K562 (cell line): ENCODE data around the gene MKS1. TPM values are rescaled to one million over a fixed set of nuclear protein-coding genes. Genes with fewer than 3 reads are reported as not detected.
A peak's percentile ranks its signal among the peaks of the same experiment; 100 is the strongest.

Experiments used
- DDX20 ChIP-seq: fragments of 450-650 bp; IDR thresholded peaks from 2 replicates; pipeline ENCODE4 v1.6.1; 2016; ENCODE audit warnings: missing genetic modification characterization, low read depth, mild to moderate bottlenecking, missing compliant biosample characterization, moderate library complexity
- KHSRP ChIP-seq: fragments of 450-650 bp; IDR thresholded peaks from 2 replicates; pipeline ENCODE4 v1.6.1; 2017
- NFYB ChIP-seq: IDR thresholded peaks from 2 replicates; pipeline ENCODE4 v1.6.1; 2011; ENCODE audit warnings: mild to moderate bottlenecking, moderate library complexity; ENCODE audit not compliant: insufficient read length; ENCODE audit errors: extremely low read depth
- PHB2 ChIP-seq: fragments of 450-650 bp; IDR thresholded peaks from 2 replicates; pipeline ENCODE4 v1.6.1; 2017; ENCODE audit warnings: low read depth
- PPARD ChIP-seq: fragments of 250-450 bp; sonication (Bioruptor Pico); IDR thresholded peaks from 2 replicates; pipeline ENCODE4 v1.8.0; 2022; ENCODE audit warnings: inconsistent platforms, mild to moderate bottlenecking, moderate library complexity
- SREBF1 ChIP-seq: fragments of 150-350 bp; IDR thresholded peaks from 2 replicates; pipeline ENCODE4 v1.6.1; 2014; ENCODE audit warnings: antibody characterized with exemption, low read depth, low read length, borderline replicate concordance
- ZNF766 ChIP-seq: fragments of 200-800 bp; sonication (Bioruptor generic); conservative IDR thresholded peaks from 2 replicates; pipeline ENCODE4 v1.6.1; 2016; ENCODE audit warnings: missing genetic modification characterization, missing compliant biosample characterization
- polyA plus RNA-seq, 8 experiments: library from polyadenylated mRNA; depleted of rRNA in 4 of 8; stranded (reverse) in 5 of 8; unstranded in 3 of 8; fragments of >200 nt; fragmentation: Nextera tagmentation in 2 of 8; fragmentation: Illumina TruSeq in 1 of 8; extraction: Ambion mirVana in 2 of 8; extraction: Trizol in 1 of 8; gene quantifications; 2 replicates each; pipeline versions ENCODE4 v1.2.1 to v1.2.3, GENCODE V29; 2011 to 2014; ENCODE audit warnings: inconsistent platforms in 1 of 8, missing spikeins in 1 of 8
- total RNA-seq, 7 experiments: library from RNA; depleted of rRNA in 6 of 7; stranded (reverse); fragments of >200 nt in 6 of 7; fragmentation: Illumina TruSeq in 2 of 7; extraction: Trizol in 2 of 7; gene quantifications; 2 replicates each; pipeline versions ENCODE4 v1.2.1 to v1.2.3, GENCODE V29; 2011 to 2021; ENCODE audit warnings: low replicate concordance in 1 of 7
- TF ChIP-seq, protein P1 (sequence below): fragments of 450-650 bp; IDR thresholded peaks from 2 replicates; pipeline ENCODE4 v1.6.1; 2016; ENCODE audit warnings: mild to moderate bottlenecking, moderate library complexity
- TF ChIP-seq, protein P2 (sequence below): sonication (generic); formaldehyde crosslinking; IDR thresholded peaks from 2 replicates; pipeline ENCODE4 v1.8.0; 2022; ENCODE audit warnings: mild to moderate bottlenecking, missing genetic modification reagents
- TF ChIP-seq, protein P3 (sequence below): fragments of 450-650 bp; formaldehyde crosslinking; IDR thresholded peaks from 2 replicates; pipeline ENCODE4 v1.4.0; 2022; ENCODE audit warnings: missing genetic modification characterization
- TF ChIP-seq, protein P4 (sequence below): fragments of 250-450 bp; sonication (Bioruptor Pico); IDR thresholded peaks from 2 replicates; pipeline ENCODE4 v1.4.0; 2020; ENCODE audit warnings: borderline replicate concordance

Gene MKS1
- total and polyA plus RNA-seq, 9 of the 15 experiments (the other 6 are each of a cell fraction or from before 2014, with no cell fraction given): 16.3 to 31.0 (median 25.9) TPM

DNA sequence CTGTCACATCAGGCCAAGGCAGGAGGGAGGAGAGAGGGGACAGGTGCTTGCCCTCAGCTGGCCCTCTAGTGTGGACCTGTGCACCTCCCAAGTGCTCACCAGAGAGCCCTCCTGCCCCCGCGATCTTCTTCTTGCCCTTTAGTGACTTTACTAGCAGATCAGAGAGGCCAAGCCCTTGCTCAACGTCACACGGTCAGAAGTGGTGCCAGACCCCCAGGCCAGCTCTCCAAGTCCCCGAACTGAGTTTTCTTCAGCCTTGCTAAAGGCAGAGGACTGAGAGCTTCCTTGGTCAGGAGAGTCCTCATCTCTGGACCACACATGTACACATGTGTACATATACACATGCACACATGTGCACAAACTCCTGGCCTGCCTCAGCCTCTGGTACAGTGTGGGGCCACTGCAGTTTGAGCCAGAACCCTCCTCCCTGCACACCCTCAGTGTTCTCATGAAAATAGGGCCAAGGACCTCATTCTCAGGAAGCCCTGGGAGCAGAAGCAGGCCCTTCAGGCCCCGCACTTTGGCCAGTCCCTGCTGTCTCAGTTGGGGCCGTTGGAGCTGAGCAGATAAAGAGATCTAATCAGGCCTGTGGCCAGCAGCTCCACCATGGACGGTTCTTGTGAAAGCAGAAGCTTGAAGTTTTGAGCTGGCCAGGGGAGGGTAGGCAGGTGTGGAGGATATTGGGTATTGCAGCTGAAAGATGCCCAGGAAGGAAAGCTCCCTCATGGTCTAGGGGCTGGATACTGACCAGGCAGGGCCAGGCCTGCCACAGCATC lies 33.9 kb downstream of the MKS1 start (continued):
- TF ChIP-seq, protein P1, sequence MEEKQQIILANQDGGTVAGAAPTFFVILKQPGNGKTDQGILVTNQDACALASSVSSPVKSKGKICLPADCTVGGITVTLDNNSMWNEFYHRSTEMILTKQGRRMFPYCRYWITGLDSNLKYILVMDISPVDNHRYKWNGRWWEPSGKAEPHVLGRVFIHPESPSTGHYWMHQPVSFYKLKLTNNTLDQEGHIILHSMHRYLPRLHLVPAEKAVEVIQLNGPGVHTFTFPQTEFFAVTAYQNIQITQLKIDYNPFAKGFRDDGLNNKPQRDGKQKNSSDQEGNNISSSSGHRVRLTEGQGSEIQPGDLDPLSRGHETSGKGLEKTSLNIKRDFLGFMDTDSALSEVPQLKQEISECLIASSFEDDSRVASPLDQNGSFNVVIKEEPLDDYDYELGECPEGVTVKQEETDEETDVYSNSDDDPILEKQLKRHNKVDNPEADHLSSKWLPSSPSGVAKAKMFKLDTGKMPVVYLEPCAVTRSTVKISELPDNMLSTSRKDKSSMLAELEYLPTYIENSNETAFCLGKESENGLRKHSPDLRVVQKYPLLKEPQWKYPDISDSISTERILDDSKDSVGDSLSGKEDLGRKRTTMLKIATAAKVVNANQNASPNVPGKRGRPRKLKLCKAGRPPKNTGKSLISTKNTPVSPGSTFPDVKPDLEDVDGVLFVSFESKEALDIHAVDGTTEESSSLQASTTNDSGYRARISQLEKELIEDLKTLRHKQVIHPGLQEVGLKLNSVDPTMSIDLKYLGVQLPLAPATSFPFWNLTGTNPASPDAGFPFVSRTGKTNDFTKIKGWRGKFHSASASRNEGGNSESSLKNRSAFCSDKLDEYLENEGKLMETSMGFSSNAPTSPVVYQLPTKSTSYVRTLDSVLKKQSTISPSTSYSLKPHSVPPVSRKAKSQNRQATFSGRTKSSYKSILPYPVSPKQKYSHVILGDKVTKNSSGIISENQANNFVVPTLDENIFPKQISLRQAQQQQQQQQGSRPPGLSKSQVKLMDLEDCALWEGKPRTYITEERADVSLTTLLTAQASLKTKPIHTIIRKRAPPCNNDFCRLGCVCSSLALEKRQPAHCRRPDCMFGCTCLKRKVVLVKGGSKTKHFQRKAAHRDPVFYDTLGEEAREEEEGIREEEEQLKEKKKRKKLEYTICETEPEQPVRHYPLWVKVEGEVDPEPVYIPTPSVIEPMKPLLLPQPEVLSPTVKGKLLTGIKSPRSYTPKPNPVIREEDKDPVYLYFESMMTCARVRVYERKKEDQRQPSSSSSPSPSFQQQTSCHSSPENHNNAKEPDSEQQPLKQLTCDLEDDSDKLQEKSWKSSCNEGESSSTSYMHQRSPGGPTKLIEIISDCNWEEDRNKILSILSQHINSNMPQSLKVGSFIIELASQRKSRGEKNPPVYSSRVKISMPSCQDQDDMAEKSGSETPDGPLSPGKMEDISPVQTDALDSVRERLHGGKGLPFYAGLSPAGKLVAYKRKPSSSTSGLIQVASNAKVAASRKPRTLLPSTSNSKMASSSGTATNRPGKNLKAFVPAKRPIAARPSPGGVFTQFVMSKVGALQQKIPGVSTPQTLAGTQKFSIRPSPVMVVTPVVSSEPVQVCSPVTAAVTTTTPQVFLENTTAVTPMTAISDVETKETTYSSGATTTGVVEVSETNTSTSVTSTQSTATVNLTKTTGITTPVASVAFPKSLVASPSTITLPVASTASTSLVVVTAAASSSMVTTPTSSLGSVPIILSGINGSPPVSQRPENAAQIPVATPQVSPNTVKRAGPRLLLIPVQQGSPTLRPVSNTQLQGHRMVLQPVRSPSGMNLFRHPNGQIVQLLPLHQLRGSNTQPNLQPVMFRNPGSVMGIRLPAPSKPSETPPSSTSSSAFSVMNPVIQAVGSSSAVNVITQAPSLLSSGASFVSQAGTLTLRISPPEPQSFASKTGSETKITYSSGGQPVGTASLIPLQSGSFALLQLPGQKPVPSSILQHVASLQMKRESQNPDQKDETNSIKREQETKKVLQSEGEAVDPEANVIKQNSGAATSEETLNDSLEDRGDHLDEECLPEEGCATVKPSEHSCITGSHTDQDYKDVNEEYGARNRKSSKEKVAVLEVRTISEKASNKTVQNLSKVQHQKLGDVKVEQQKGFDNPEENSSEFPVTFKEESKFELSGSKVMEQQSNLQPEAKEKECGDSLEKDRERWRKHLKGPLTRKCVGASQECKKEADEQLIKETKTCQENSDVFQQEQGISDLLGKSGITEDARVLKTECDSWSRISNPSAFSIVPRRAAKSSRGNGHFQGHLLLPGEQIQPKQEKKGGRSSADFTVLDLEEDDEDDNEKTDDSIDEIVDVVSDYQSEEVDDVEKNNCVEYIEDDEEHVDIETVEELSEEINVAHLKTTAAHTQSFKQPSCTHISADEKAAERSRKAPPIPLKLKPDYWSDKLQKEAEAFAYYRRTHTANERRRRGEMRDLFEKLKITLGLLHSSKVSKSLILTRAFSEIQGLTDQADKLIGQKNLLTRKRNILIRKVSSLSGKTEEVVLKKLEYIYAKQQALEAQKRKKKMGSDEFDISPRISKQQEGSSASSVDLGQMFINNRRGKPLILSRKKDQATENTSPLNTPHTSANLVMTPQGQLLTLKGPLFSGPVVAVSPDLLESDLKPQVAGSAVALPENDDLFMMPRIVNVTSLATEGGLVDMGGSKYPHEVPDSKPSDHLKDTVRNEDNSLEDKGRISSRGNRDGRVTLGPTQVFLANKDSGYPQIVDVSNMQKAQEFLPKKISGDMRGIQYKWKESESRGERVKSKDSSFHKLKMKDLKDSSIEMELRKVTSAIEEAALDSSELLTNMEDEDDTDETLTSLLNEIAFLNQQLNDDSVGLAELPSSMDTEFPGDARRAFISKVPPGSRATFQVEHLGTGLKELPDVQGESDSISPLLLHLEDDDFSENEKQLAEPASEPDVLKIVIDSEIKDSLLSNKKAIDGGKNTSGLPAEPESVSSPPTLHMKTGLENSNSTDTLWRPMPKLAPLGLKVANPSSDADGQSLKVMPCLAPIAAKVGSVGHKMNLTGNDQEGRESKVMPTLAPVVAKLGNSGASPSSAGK: peak; percentile 73
- TF ChIP-seq DDX20 (tag) (no peak), ZNF766 (peak; percentile 77), PHB2 (no peak), SREBF1 (no peak), PPARD (CRISPR knock-in tag) (no peak), KHSRP (no peak), NFYB (no peak)
- TF ChIP-seq, protein P2, sequence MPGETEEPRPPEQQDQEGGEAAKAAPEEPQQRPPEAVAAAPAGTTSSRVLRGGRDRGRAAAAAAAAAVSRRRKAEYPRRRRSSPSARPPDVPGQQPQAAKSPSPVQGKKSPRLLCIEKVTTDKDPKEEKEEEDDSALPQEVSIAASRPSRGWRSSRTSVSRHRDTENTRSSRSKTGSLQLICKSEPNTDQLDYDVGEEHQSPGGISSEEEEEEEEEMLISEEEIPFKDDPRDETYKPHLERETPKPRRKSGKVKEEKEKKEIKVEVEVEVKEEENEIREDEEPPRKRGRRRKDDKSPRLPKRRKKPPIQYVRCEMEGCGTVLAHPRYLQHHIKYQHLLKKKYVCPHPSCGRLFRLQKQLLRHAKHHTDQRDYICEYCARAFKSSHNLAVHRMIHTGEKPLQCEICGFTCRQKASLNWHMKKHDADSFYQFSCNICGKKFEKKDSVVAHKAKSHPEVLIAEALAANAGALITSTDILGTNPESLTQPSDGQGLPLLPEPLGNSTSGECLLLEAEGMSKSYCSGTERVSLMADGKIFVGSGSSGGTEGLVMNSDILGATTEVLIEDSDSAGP (CRISPR knock-in tag): no peak
- TF ChIP-seq, protein P3, sequence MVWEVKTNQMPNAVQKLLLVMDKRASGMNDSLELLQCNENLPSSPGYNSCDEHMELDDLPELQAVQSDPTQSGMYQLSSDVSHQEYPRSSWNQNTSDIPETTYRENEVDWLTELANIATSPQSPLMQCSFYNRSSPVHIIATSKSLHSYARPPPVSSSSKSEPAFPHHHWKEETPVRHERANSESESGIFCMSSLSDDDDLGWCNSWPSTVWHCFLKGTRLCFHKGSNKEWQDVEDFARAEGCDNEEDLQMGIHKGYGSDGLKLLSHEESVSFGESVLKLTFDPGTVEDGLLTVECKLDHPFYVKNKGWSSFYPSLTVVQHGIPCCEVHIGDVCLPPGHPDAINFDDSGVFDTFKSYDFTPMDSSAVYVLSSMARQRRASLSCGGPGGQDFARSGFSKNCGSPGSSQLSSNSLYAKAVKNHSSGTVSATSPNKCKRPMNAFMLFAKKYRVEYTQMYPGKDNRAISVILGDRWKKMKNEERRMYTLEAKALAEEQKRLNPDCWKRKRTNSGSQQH (CRISPR knock-in tag): no peak
- TF ChIP-seq, protein P4, sequence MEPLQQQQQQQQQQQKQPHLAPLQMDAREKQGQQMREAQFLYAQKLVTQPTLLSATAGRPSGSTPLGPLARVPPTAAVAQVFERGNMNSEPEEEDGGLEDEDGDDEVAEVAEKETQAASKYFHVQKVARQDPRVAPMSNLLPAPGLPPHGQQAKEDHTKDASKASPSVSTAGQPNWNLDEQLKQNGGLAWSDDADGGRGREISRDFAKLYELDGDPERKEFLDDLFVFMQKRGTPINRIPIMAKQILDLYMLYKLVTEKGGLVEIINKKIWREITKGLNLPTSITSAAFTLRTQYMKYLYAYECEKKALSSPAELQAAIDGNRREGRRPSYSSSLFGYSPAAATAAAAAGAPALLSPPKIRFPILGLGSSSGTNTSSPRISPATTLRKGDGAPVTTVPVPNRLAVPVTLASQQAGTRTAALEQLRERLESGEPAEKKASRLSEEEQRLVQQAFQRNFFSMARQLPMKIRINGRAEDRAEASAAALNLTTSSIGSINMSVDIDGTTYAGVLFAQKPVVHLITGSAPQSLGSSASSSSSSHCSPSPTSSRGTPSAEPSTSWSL (CRISPR knock-in tag): no peak
